Peyer's patch (tissue), 4 donors: ENCODE data around the gene IFRD1.

Source experiments
- POLR2A ChIP-seq, 2 donors: fragments of 450-650 bp; IDR thresholded peaks; one replicate each; pipeline ENCODE4 v1.5.1; 2017; ENCODE audit warnings: antibody characterized with exemption in 2 of 2, mild to moderate bottlenecking in 2 of 2, moderate library complexity in 2 of 2
- TF ChIP-seq, protein P1 (sequence below), 6 experiments: fragments of 450-650 bp in 4 of 6; fragments of 200-600 bp in 2 of 6; sonication (generic) in 1 of 6; IDR thresholded peaks; one replicate each; pipeline ENCODE4 v1.5.1; 2017 to 2019; ENCODE audit warnings: antibody characterized with exemption in 6 of 6, mild to moderate bottlenecking in 3 of 6, moderate library complexity in 1 of 6

GRCh38 chr7:112521942-112522341 is 71.7 kb downstream of the IFRD1 start:
- TF ChIP-seq, protein P1, sequence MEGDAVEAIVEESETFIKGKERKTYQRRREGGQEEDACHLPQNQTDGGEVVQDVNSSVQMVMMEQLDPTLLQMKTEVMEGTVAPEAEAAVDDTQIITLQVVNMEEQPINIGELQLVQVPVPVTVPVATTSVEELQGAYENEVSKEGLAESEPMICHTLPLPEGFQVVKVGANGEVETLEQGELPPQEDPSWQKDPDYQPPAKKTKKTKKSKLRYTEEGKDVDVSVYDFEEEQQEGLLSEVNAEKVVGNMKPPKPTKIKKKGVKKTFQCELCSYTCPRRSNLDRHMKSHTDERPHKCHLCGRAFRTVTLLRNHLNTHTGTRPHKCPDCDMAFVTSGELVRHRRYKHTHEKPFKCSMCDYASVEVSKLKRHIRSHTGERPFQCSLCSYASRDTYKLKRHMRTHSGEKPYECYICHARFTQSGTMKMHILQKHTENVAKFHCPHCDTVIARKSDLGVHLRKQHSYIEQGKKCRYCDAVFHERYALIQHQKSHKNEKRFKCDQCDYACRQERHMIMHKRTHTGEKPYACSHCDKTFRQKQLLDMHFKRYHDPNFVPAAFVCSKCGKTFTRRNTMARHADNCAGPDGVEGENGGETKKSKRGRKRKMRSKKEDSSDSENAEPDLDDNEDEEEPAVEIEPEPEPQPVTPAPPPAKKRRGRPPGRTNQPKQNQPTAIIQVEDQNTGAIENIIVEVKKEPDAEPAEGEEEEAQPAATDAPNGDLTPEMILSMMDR (IDR thresholded peaks at IDR 0.05), result no peak
- no peak for TF ChIP-seq POLR2A (IDR thresholded peaks at IDR 0.05)
